T-helper 2 cell treated with Interferon-gamma antibody and Interleukin-4, amounts not matched to agents 5 μg/mL and 100 μg/mL, for 36 hours (primary cell): Measurements from ENCODE around the gene AKR1B15.

ENCODE experiments used
- DNase-seq: peaks from one replicate; pipeline ENCODE4 v3.0.0; 2021; ENCODE audit warnings: low spot score
- H3K27ac Mint-ChIP-seq: one replicate; pipeline ENCODE4 v1.8.0; 2021; ENCODE audit warnings: mild to moderate bottlenecking, mixed read lengths
- H3K27me3 Mint-ChIP-seq: one replicate; pipeline ENCODE4 v1.8.0; 2021; ENCODE audit warnings: low read depth, mixed read lengths
- H3K36me3 Mint-ChIP-seq: one replicate; pipeline ENCODE4 v1.8.0; 2021; ENCODE audit warnings: low read depth, mixed read lengths
- H3K4me1 Mint-ChIP-seq: one replicate; pipeline ENCODE4 v1.8.0; 2021; ENCODE audit warnings: low read depth, mixed read lengths
- H3K4me3 Mint-ChIP-seq: one replicate; pipeline ENCODE4 v1.8.0; 2022; ENCODE audit warnings: mild to moderate bottlenecking, moderate library complexity, mixed read lengths
- H3K9me3 Mint-ChIP-seq: one replicate; pipeline ENCODE4 v1.8.0; 2021; ENCODE audit warnings: mixed read lengths

AKR1B15 gene

GRCh38 chr7:134548877-134549276, at the start of gene AKR1B15:
TSS of gene AKR1B15 (plus strand) at chr7:134549110. CDS start at chr7:134564620, 15,510 bp downstream.
- H3K27me3 Mint-ChIP-seq: peaks cover 11% of the 10 kb centered on the region
- peaks cover 4% of the 10 kb centered on the region for H3K4me1 Mint-ChIP-seq
- H3K36me3 Mint-ChIP-seq: no peaks in the 10 kb centered on the region
- H3K9me3 Mint-ChIP-seq: no peaks in the 10 kb centered on the region
- peak; percentile 17 for DNase-seq
- no peak within 1 kb of the TSS for H3K27ac Mint-ChIP-seq
- H3K4me3 Mint-ChIP-seq: no peak within 1 kb of the TSS

- H3K27me3 Mint-ChIP-seq: peaks cover 30% of the 10 kb centered on the region
- H3K27ac Mint-ChIP-seq: no peak overlapping the region
- DNase-seq: no peak
- H3K9me3 Mint-ChIP-seq: no peaks in the 10 kb centered on the region
- H3K4me1 Mint-ChIP-seq: peaks cover 3% of the 10 kb centered on the region
- H3K36me3 Mint-ChIP-seq: no peaks in the 10 kb centered on the region
- no peak overlapping the region for H3K4me3 Mint-ChIP-seq
These were observed 48.5 kb upstream of the AKR1B15 start for GRCh38 chr7:134500406-134500805.

GRCh38 chr7:134500982-134501381, 47.9 kb upstream of the AKR1B15 start:
- peaks cover 28% of the 10 kb centered on the region for H3K27me3 Mint-ChIP-seq
- H3K4me3 Mint-ChIP-seq: no peak overlapping the region
- H3K27ac Mint-ChIP-seq: no peak overlapping the region
- H3K4me1 Mint-ChIP-seq: no peaks in the 10 kb centered on the region
- no peak for DNase-seq
- H3K36me3 Mint-ChIP-seq: no peaks in the 10 kb centered on the region
- H3K9me3 Mint-ChIP-seq: no peaks in the 10 kb centered on the region

GRCh38 chr7:134502463-134503371, 46.2 kb upstream of the AKR1B15 start:
- peaks cover 19% of the 10 kb centered on the region for H3K27me3 Mint-ChIP-seq
- H3K4me3 Mint-ChIP-seq: no peak overlapping the region
- H3K4me1 Mint-ChIP-seq: no peaks in the 10 kb centered on the region
- H3K36me3 Mint-ChIP-seq: no peaks in the 10 kb centered on the region
- no peak overlapping the region for H3K27ac Mint-ChIP-seq
- DNase-seq: no peak
- H3K9me3 Mint-ChIP-seq: no peaks in the 10 kb centered on the region

GRCh38 chr7:134504660-134505164, 44.2 kb upstream of the AKR1B15 start:
- no peak for DNase-seq
- Mint-ChIP-seq H3K4me1 (no peaks in the 10 kb centered on the region), H3K27me3 (peaks cover 11% of the 10 kb centered on the region)

GRCh38 chr7:134505856-134506255, 43.1 kb upstream of the AKR1B15 start:
- H3K4me3 Mint-ChIP-seq: no peak overlapping the region
- DNase-seq: no peak
- no peak overlapping the region for H3K27ac Mint-ChIP-seq
- H3K36me3 Mint-ChIP-seq: no peaks in the 10 kb centered on the region
- H3K9me3 Mint-ChIP-seq: no peaks in the 10 kb centered on the region
- H3K27me3 Mint-ChIP-seq: peaks cover 9% of the 10 kb centered on the region
- H3K4me1 Mint-ChIP-seq: no peaks in the 10 kb centered on the region

More at GRCh38 chr7:134504660-134505164, 44.2 kb upstream of the AKR1B15 start:
- Mint-ChIP-seq H3K4me3 (no peak overlapping the region), H3K27ac (no peak overlapping the region), H3K36me3 (no peaks in the 10 kb centered on the region), H3K9me3 (no peaks in the 10 kb centered on the region)

- Mint-ChIP-seq H3K4me1 (peaks cover 2% of the 10 kb centered on the region), H3K27me3 (no peaks in the 10 kb centered on the region), H3K9me3 (no peaks in the 10 kb centered on the region), H3K4me3 (no peak overlapping the region), H3K36me3 (no peaks in the 10 kb centered on the region), H3K27ac (no peak overlapping the region)
- DNase-seq: no peak
These were observed 39.9 kb upstream of the AKR1B15 start for GRCh38 chr7:134509010-134509409.

GRCh38 chr7:134510646-134511045, 38.3 kb upstream of the AKR1B15 start:
- no peaks in the 10 kb centered on the region for H3K9me3 Mint-ChIP-seq
- H3K4me1 Mint-ChIP-seq: peaks cover 6% of the 10 kb centered on the region
- peaks cover 3% of the 10 kb centered on the region for H3K27me3 Mint-ChIP-seq
- DNase-seq: no peak
- H3K36me3 Mint-ChIP-seq: no peaks in the 10 kb centered on the region
- H3K4me3 Mint-ChIP-seq: no peak overlapping the region
- no peak overlapping the region for H3K27ac Mint-ChIP-seq

GRCh38 chr7:134512271-134512670, 36.6 kb upstream of the AKR1B15 start:
- peaks cover 12% of the 10 kb centered on the region for H3K27me3 Mint-ChIP-seq
- no peaks in the 10 kb centered on the region for H3K36me3 Mint-ChIP-seq
- no peaks in the 10 kb centered on the region for H3K9me3 Mint-ChIP-seq
- no peak for DNase-seq
- no peak overlapping the region for H3K4me3 Mint-ChIP-seq
- peaks cover 6% of the 10 kb centered on the region for H3K4me1 Mint-ChIP-seq
- H3K27ac Mint-ChIP-seq: no peak overlapping the region

- Mint-ChIP-seq H3K36me3 (no peaks in the 10 kb centered on the region), H3K9me3 (no peaks in the 10 kb centered on the region), H3K4me1 (peaks cover 6% of the 10 kb centered on the region), H3K27ac (no peak overlapping the region), H3K4me3 (no peak overlapping the region), H3K27me3 (peaks cover 18% of the 10 kb centered on the region)
- peak; percentile 18 for DNase-seq
These were observed 35.6 kb upstream of the AKR1B15 start for GRCh38 chr7:134513169-134513752.

GRCh38 chr7:134514106-134514505, 34.8 kb upstream of the AKR1B15 start:
- Mint-ChIP-seq H3K36me3 (no peaks in the 10 kb centered on the region), H3K9me3 (no peaks in the 10 kb centered on the region), H3K4me3 (no peak overlapping the region), H3K4me1 (peaks cover 6% of the 10 kb centered on the region), H3K27ac (no peak overlapping the region), H3K27me3 (peaks cover 18% of the 10 kb centered on the region)
- no peak for DNase-seq

GRCh38 chr7:134514663-134515062, 34.2 kb upstream of the AKR1B15 start:
- Mint-ChIP-seq H3K36me3 (no peaks in the 10 kb centered on the region), H3K4me3 (no peak overlapping the region), H3K9me3 (no peaks in the 10 kb centered on the region), H3K4me1 (peaks cover 6% of the 10 kb centered on the region), H3K27me3 (peaks cover 18% of the 10 kb centered on the region), H3K27ac (no peak overlapping the region)
- DNase-seq: no peak

- peaks cover 6% of the 10 kb centered on the region for H3K4me1 Mint-ChIP-seq
- DNase-seq: no peak
- peaks cover 18% of the 10 kb centered on the region for H3K27me3 Mint-ChIP-seq
- H3K27ac Mint-ChIP-seq: no peak overlapping the region
- no peaks in the 10 kb centered on the region for H3K9me3 Mint-ChIP-seq
- H3K36me3 Mint-ChIP-seq: no peaks in the 10 kb centered on the region
- no peak overlapping the region for H3K4me3 Mint-ChIP-seq
These were observed 33.1 kb upstream of the AKR1B15 start for GRCh38 chr7:134515569-134516468.
